Stomach (tissue), 9 donors: ENCODE measurements around the gene DMWD. TPM values are rescaled to one million over a fixed set of nuclear protein-coding genes. Genes with fewer than 3 reads are reported as not detected.
A peak's percentile ranks its signal among the peaks of the same experiment; 100 is the strongest.

ENCODE experiments used
- DNase-seq, 2 donors: peaks; one replicate each; pipeline versions ENCODE4 v3.0.0 to v3.0.0-alpha.2; 2013 to 2019
- H3K27ac ChIP-seq, 5 donors: fragments of 200-600 bp in 4 of 5; sonication (generic) in 4 of 5; one replicate each; pipeline ENCODE4 v1.5.1; 2013 to 2019; ENCODE audit warnings: mild to moderate bottlenecking in 1 of 5, moderate library complexity in 1 of 5
- H3K27me3 ChIP-seq, 3 donors: fragments of 200-600 bp; sonication (generic); one replicate each; pipeline ENCODE4 v1.5.1; 2017 to 2019; ENCODE audit warnings: mixed run types in 1 of 3
- H3K36me3 ChIP-seq, 4 donors: fragments of 200-600 bp; sonication (generic); 1 replicate in 3 of 4; 2 replicates in 1 of 4; pipeline ENCODE4 v1.5.1; 2016 to 2019
- H3K4me1 ChIP-seq, 4 donors: fragments of 200-600 bp; sonication (generic); one replicate each; pipeline ENCODE4 v1.5.1; 2016 to 2019
- H3K4me3 ChIP-seq, 4 donors: fragments of 200-600 bp; sonication (generic) in 3 of 4; one replicate each; pipeline ENCODE4 v1.5.1; 2016 to 2019; ENCODE audit warnings: mild to moderate bottlenecking in 1 of 4
- H3K9me3 ChIP-seq, 4 donors: fragments of 200-600 bp; sonication (generic); one replicate each; pipeline ENCODE4 v1.5.1; 2016 to 2019
- EP300 ChIP-seq: sonication (generic); formaldehyde crosslinking; IDR thresholded peaks from one replicate; pipeline ENCODE4 v1.6.1; 2017; ENCODE audit warnings: antibody characterized with exemption
- POLR2A ChIP-seq, 4 donors: fragments of 450-650 bp; IDR thresholded peaks; one replicate each; pipeline ENCODE4 v1.6.1; 2016; ENCODE audit warnings: antibody characterized with exemption in 4 of 4, control low read depth in 2 of 4, mild to moderate bottlenecking in 1 of 4, moderate library complexity in 1 of 4
- POLR2AphosphoS5 ChIP-seq, 3 donors: sonication (generic); formaldehyde crosslinking; IDR thresholded peaks; one replicate each; pipeline ENCODE4 v1.6.1; 2016; ENCODE audit warnings: antibody characterized with exemption in 3 of 3
- WGBS, 5 donors: extraction: QIAGEN DNeasy Blood & Tissue Kit in 3 of 5; methylation state at CpG; one replicate each; pipeline versions ENCODE4 v1.1.5 to v1.1.7; 2013 to 2018; 5-methylcytosine and 5-hydroxymethylcytosine counted together
- intact Hi-C: fragments of 100-400 bp; cut with DNase I; formaldehyde crosslinking; loops from one replicate; pipeline ENCODE4 v1.15.1; 2023; ENCODE audit warnings: low total_unique reads
- polyA plus RNA-seq, 3 donors: library from polyadenylated mRNA; stranded (reverse); fragments of 200-250 nt; gene quantifications; one replicate each; pipeline ENCODE4 v1.2.3, GENCODE V29; 2013
- total RNA-seq, 5 donors: library from RNA; depleted of rRNA; stranded (reverse); fragments of >200 nt; gene quantifications; one replicate each; pipeline versions ENCODE4 v1.1.0 to v1.2.3, GENCODE V29; 2014 to 2016
- TF ChIP-seq, protein P1 (sequence below), 7 experiments: fragments of 450-650 bp in 4 of 7; fragments of 200-600 bp in 3 of 7; sonication (generic) in 3 of 7; IDR thresholded peaks; one replicate each; pipeline ENCODE4 v1.5.1; 2016 to 2019; ENCODE audit warnings: antibody characterized with exemption in 7 of 7, control low read depth in 2 of 7, mild to moderate bottlenecking in 1 of 7
- donor health status: healthy with polysubstance abuse.
- donor health status: Bipolar disorder and iron deficiency.
- donor health status: healthy.

Gene DMWD
- total and polyA plus RNA-seq, 8 donors, result 5.3 to 52.1 (median 17.2) TPM

DNA sequence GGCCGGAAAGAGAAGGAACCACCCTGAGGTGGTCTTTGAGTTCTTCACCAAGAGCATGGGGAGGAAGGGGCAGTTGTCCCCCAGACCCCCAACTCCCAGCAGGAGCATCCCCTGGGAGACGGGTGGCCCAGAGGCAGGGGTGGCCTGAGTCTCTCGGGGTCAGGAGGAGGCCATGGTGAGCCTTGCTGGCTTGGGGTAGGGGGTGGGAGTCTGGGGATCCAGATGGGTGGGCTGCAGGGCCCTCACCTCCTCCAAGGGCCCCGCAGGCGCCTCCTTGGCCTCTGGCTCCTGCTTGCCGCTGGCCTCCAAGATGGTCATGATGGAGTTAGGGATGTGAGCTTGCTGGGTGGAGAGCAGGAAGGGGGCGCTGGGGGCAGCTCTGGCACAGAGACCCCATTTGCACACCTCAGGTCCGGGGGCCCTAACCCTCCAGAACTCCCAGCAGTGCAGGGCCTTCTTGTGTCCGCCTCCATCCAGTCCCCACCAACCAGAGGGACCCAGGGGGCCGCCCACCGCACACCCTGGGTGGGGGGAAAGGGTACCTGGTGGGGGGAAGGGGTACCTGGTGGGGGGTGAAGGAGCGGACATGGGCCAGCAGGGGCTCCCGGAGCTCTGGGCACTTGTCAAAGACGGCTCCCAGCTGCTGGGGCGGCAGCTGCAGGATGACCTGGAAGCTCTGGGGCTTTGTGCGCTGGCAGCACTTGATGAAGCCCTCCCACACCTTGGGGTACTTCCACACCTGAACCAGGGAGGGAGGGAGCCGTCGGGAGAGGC is 23.8 kb upstream of the DMWD start:
- Histone ChIP-seq H3K9me3 (no peaks in the 10 kb centered on the region), H3K27ac (peak overlapping the region in 1 of 5 donors; percentile 24), H3K36me3 (peaks cover 9 to 51% (median 35%) of the 10 kb centered on the region in 4 donors), H3K4me1 (peaks cover 4 to 23% (median 15%) of the 10 kb centered on the region in 4 donors), H3K27me3 (peaks cover 0 to 24% (median 0%) of the 10 kb centered on the region in 3 donors), H3K4me3 (peak overlapping the region in 2 of 4 donors; percentile 37 to 41)
- WGBS, 5 donors, result 66 to 83% (median 80%) methylated on average over 12 to 18 of the region's 18 CpGs
- intact Hi-C loops, result no loop called here
- no peak for TF ChIP-seq EP300
- TF ChIP-seq POLR2A (IDR thresholded peaks at IDR 0.05), result no peak
- TF ChIP-seq, protein P1, sequence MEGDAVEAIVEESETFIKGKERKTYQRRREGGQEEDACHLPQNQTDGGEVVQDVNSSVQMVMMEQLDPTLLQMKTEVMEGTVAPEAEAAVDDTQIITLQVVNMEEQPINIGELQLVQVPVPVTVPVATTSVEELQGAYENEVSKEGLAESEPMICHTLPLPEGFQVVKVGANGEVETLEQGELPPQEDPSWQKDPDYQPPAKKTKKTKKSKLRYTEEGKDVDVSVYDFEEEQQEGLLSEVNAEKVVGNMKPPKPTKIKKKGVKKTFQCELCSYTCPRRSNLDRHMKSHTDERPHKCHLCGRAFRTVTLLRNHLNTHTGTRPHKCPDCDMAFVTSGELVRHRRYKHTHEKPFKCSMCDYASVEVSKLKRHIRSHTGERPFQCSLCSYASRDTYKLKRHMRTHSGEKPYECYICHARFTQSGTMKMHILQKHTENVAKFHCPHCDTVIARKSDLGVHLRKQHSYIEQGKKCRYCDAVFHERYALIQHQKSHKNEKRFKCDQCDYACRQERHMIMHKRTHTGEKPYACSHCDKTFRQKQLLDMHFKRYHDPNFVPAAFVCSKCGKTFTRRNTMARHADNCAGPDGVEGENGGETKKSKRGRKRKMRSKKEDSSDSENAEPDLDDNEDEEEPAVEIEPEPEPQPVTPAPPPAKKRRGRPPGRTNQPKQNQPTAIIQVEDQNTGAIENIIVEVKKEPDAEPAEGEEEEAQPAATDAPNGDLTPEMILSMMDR (IDR thresholded peaks at IDR 0.05), result no peak
- TF ChIP-seq POLR2AphosphoS5 (IDR thresholded peaks at IDR 0.05), result no peak
- DNase-seq, result no peak

- DNase-seq, result peak in 1 of 2 donors; percentile 85
- Histone ChIP-seq H3K4me1 (peaks cover 4 to 23% (median 15%) of the 10 kb centered on the region in 4 donors), H3K27me3 (peaks cover 0 to 24% (median 0%) of the 10 kb centered on the region in 3 donors), H3K36me3 (peaks cover 3 to 43% (median 27%) of the 10 kb centered on the region in 4 donors), H3K9me3 (no peaks in the 10 kb centered on the region), H3K4me3 (peak overlapping the region; percentile 26 to 41 (median 32)), H3K27ac (no peak overlapping the region)
- whole genome bisulfite sequencing, 5 donors, result 33 to 55% (median 48%) methylated on average over 28 to 44 of the region's 44 CpGs
- intact Hi-C loops, result no loop called here
- TF ChIP-seq POLR2A (IDR thresholded peaks at IDR 0.05) (no peak), EP300 (no peak), POLR2AphosphoS5 (IDR thresholded peaks at IDR 0.05) (no peak)
- TF ChIP-seq, protein P1 (IDR thresholded peaks at IDR 0.05), result no peak
Measured at GRCh38 chr19:45815481-45816216, 23.0 kb upstream of the DMWD start.

DNA sequence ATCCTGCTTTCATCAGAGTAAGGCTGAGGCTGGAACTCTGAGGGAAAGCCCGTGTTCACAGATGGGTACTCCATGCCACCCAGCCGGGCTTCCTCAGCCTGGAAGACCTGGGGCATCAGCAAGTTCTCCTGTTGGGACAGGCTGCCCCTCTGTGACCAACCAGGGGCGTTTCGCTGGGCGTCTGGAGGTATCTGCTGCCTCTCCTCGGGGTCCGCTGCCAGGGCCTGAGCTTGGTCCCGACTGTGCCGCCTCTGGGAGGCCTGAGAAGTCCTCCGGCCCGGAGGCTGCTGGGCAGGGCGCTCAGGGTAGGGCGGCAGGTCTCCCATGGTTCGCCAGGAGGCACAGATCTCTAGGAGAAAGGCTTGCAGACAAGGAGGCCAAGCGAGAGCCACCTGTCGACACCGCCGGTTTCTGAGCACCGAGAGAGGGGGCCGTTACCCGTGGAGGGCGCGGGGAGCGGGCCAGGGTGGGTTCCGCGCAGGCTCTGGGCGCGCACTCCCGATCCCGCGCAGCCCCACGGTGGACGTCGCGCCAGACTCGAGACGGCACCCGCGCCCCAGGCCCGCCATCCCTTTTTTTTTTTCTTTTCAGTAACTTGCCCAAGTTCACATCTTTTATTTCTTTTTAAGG is 22.3 kb upstream of the DMWD start, which contains the start of gene RSPH6A:
Gene RSPH6A, minus strand, starts transcription at position 458 of the 630 bp plus-strand sequence. Its CDS starts 132 bp downstream, at position 326.
- H3K27ac ChIP-seq, result no peak within 1 kb of the TSS
- TF ChIP-seq POLR2A (IDR thresholded peaks at IDR 0.05) (no peak), EP300 (no peak), POLR2AphosphoS5 (IDR thresholded peaks at IDR 0.05) (no peak)
- TF ChIP-seq, protein P1 (IDR thresholded peaks at IDR 0.05), result no peak
- H3K36me3 ChIP-seq, result peaks cover 0 to 36% (median 20%) of the 10 kb centered on the region in 4 donors
- 38 to 67% (median 61%) methylated on average over 29 to 40 of the region's 40 CpGs for WGBS, 5 donors
- H3K4me1 ChIP-seq, result peaks cover 4 to 27% (median 15%) of the 10 kb centered on the region in 4 donors
- peaks cover 0 to 24% (median 0%) of the 10 kb centered on the region in 3 donors for H3K27me3 ChIP-seq
- intact Hi-C loops, result no loop called here
- H3K4me3 ChIP-seq, result peak within 1 kb of the TSS; percentile 26 to 41 (median 32)
- no peaks in the 10 kb centered on the region for H3K9me3 ChIP-seq
- peak in 1 of 2 donors; percentile 49 for DNase-seq
